ENCODE data around the gene USP17L27. TPM values are rescaled to one million over a fixed set of nuclear protein-coding genes. Genes with fewer than 3 reads are reported as not detected.

The USP17L27 gene
- total RNA-seq, 4 donors from 2014 or later, result not detected

Other genes with a start within 250 kb of the USP17L27 start
- not detected for gene FAM90A26, start 173.7 kb upstream of the USP17L27 start, total RNA-seq
- gene USP17L10, start 133.5 kb upstream of the USP17L27 start, total RNA-seq, result not detected
- not detected for gene USP17L11, start 128.7 kb upstream of the USP17L27 start, total RNA-seq
- gene USP17L12, start 124.0 kb upstream of the USP17L27 start, total RNA-seq, result not detected
- gene USP17L13, start 119.3 kb upstream of the USP17L27 start, total RNA-seq, result not detected
- gene USP17L15, start 109.8 kb upstream of the USP17L27 start, total RNA-seq, result not detected
- gene USP17L17, start 100.3 kb upstream of the USP17L27 start, total RNA-seq, result not detected
- gene USP17L18, start 95.5 kb upstream of the USP17L27 start, total RNA-seq, result not detected
- gene USP17L19, start 90.8 kb upstream of the USP17L27 start, total RNA-seq, result not detected
- gene USP17L20, start 86.0 kb upstream of the USP17L27 start, total RNA-seq, result not detected
- gene USP17L21, start 81.3 kb upstream of the USP17L27 start, total RNA-seq, result not detected
- not detected for gene USP17L22, start 76.5 kb upstream of the USP17L27 start, total RNA-seq
- gene USP17L24, start 19.0 kb upstream of the USP17L27 start, total RNA-seq, result not detected
- gene USP17L25, start 14.2 kb upstream of the USP17L27 start, total RNA-seq, result not detected
- gene USP17L26, start 9.5 kb upstream of the USP17L27 start, total RNA-seq, result not detected
- not detected for gene USP17L5, start 4.7 kb upstream of the USP17L27 start, total RNA-seq
- gene USP17L28, start 4.7 kb downstream of the USP17L27 start, total RNA-seq, result not detected
- gene USP17L29, start 9.5 kb downstream of the USP17L27 start, total RNA-seq, result not detected
- not detected for gene USP17L30, start 19.0 kb downstream of the USP17L27 start, total RNA-seq
- gene DEFB131A, start 100.3 kb downstream of the USP17L27 start, total RNA-seq, result not detected